GM12892 (cell line): ENCODE measurements around the gene MIF.
"Not testable (repeated sequence)": the region's sequence is repeated elsewhere in the genome, so short reads cannot be mapped to it uniquely, and the experiment has no call there.

Experiments used
- DNase-seq: peaks from one replicate; pipeline ENCODE4 v3.0.0; 2011; ENCODE audit not compliant: insufficient read length
- FAIRE-seq: peaks from 2 replicates; lab custom pipeline; 2011; peaks lifted over from hg19 to GRCh38; lab: Jason Lieb, UNC
- POLR2A ChIP-seq: IDR thresholded peaks from 2 replicates; pipeline ENCODE4 v1.6.1; 2011; ENCODE audit warnings: low read depth, low read length, control low read depth
- POLR2AphosphoS5 ChIP-seq: IDR thresholded peaks from 2 replicates; pipeline ENCODE4 v1.6.1; 2011; ENCODE audit warnings: low read depth, low read length, control low read depth
- TAF1 ChIP-seq: IDR thresholded peaks from 2 replicates; pipeline ENCODE4 v1.6.1; 2011; ENCODE audit warnings: low read depth, mild to moderate bottlenecking, control low read depth, low read length, borderline replicate concordance

The MIF gene

GRCh38 chr22:23925020-23925606 is 30.9 kb downstream of the MIF start:
- no peak for DNase-seq
- no peak for FAIRE-seq
- TF ChIP-seq POLR2A (no peak), TAF1 (no peak), POLR2AphosphoS5 (no peak)

- no peak for DNase-seq
- TF ChIP-seq TAF1 (no peak), POLR2AphosphoS5 (no peak), POLR2A (no peak)
- no peak for FAIRE-seq
Measured at GRCh38 chr22:23926561-23926960, 32.4 kb downstream of the MIF start.

GRCh38 chr22:23938328-23939016 is 44.3 kb downstream of the MIF start:
- FAIRE-seq, result no peak
- DNase-seq, result no peak
- TF ChIP-seq TAF1, result no peak
- TF ChIP-seq POLR2AphosphoS5, result no peak
- TF ChIP-seq POLR2A, result no peak

- no peak for TF ChIP-seq POLR2AphosphoS5
- no peak for TF ChIP-seq POLR2A
- no peak for TF ChIP-seq TAF1
- no peak for DNase-seq
- FAIRE-seq, result no peak
Measured at GRCh38 chr22:23939017-23939357, 44.8 kb downstream of the MIF start.

- FAIRE-seq, result not testable (repeated sequence)
Measured at GRCh38 chr22:23940166-23940565, 46.0 kb downstream of the MIF start.

More at GRCh38 chr22:23940166-23940565, 46.0 kb downstream of the MIF start:
- not testable (repeated sequence) for DNase-seq
